CD14-positive monocyte (primary cell): ENCODE data around the gene RFX2. TPM values are rescaled to one million over a fixed set of nuclear protein-coding genes. Genes with fewer than 3 reads are reported as not detected.
"Not testable (repeated sequence)": the region's sequence is repeated elsewhere in the genome, so short reads cannot be mapped to it uniquely, and the experiment has no call there.

Source experiments
- DNase-seq, 3 donors: peaks; one replicate each; pipeline ENCODE4 v3.0.0-alpha.2; 2011 to 2022
- H2AFZ ChIP-seq: 2 replicates; pipeline ENCODE4 v1.6.0; 2012; ENCODE audit warnings: mild to moderate bottlenecking, low read depth, low read length, inconsistent platforms; ENCODE audit not compliant: insufficient read depth, poor library complexity, severe bottlenecking
- H3K27ac ChIP-seq, 2 donors: 1 replicate in 1 of 2; 2 replicates in 1 of 2; pipeline ENCODE4 v1.5.1; 2012 to 2013; ENCODE audit warnings: low read length in 2 of 2, control low read depth in 1 of 2, inconsistent platforms in 1 of 2, low read depth in 1 of 2, mild to moderate bottlenecking in 1 of 2
- H3K27me3 ChIP-seq, 2 donors: one replicate each; pipeline versions ENCODE4 v1.6.0 to v1.6.1; 2011 to 2013; ENCODE audit warnings: low read length in 2 of 2; ENCODE audit not compliant: control insufficient read depth in 2 of 2, insufficient read depth in 2 of 2
- H3K36me3 ChIP-seq, 2 donors: replicated peaks in 1 of 2; 1 replicate in 1 of 2; 2 replicates in 1 of 2; pipeline versions ENCODE4 v1.5.1 to v1.6.1; 2012 to 2013; ENCODE audit warnings: low read length in 2 of 2, control low read depth in 1 of 2, inconsistent platforms in 1 of 2, mild to moderate bottlenecking in 1 of 2; ENCODE audit not compliant: insufficient read depth in 2 of 2, control insufficient read depth in 1 of 2
- H3K4me1 ChIP-seq, 2 donors: 1 replicate in 1 of 2; 2 replicates in 1 of 2; pipeline versions ENCODE4 v1.5.1 to v1.6.1; 2012 to 2013; ENCODE audit warnings: low read length in 2 of 2, control low read depth in 1 of 2, inconsistent platforms in 1 of 2, mild to moderate bottlenecking in 1 of 2, moderate library complexity in 1 of 2; ENCODE audit not compliant: insufficient read depth in 2 of 2, control insufficient read depth in 1 of 2
- H3K4me2 ChIP-seq: replicated peaks from 2 replicates; pipeline ENCODE3; 2012; ENCODE audit warnings: low read length, moderate library complexity, mild to moderate bottlenecking; ENCODE audit not compliant: poor library complexity, severe bottlenecking; ENCODE audit errors: extremely low read depth
- H3K4me3 ChIP-seq, 3 experiments: fragments of 200-600 bp in 1 of 3; sonication (generic) in 1 of 3; replicated peaks in 1 of 3; 1 replicate in 2 of 3; 2 replicates in 1 of 3; pipeline ENCODE4 v1.5.1; 2011 to 2013; ENCODE audit warnings: low read length in 3 of 3, mild to moderate bottlenecking in 3 of 3, control low read depth in 2 of 3, low read depth in 2 of 3, inconsistent platforms in 1 of 3, moderate library complexity in 1 of 3
- H3K79me2 ChIP-seq: 2 replicates; pipeline ENCODE4 v1.6.0; 2012; ENCODE audit warnings: mild to moderate bottlenecking, control low read depth, inconsistent platforms, low read length, moderate library complexity; ENCODE audit not compliant: insufficient read depth
- H3K9ac ChIP-seq: 2 replicates; pipeline ENCODE4 v1.6.0; 2017; ENCODE audit warnings: low read length, mild to moderate bottlenecking; ENCODE audit not compliant: insufficient read depth, poor library complexity, severe bottlenecking
- H3K9me3 ChIP-seq, 2 donors: replicated peaks in 1 of 2; 1 replicate in 1 of 2; 2 replicates in 1 of 2; pipeline versions ENCODE4 v1.5.1 to v1.6.1; 2012 to 2013; ENCODE audit warnings: low read length in 2 of 2, control low read depth in 1 of 2; ENCODE audit not compliant: control insufficient read depth in 1 of 2, insufficient read depth in 1 of 2
- H4K20me1 ChIP-seq: 2 replicates; pipeline ENCODE4 v1.6.0; 2012; ENCODE audit warnings: mild to moderate bottlenecking, low read length, control low read depth, moderate library complexity; ENCODE audit not compliant: insufficient read depth
- H3K27ac Mint-ChIP-seq, 7 donors: one replicate each; pipeline ENCODE4 v1.8.0; 2020; ENCODE audit warnings: mild to moderate bottlenecking in 7 of 7, mixed read lengths in 7 of 7, moderate library complexity in 6 of 7, inconsistent platforms in 2 of 7
- H3K27me3 Mint-ChIP-seq, 3 donors: one replicate each; pipeline ENCODE4 v1.8.0; 2021 to 2022; ENCODE audit warnings: low read depth in 3 of 3, mild to moderate bottlenecking in 3 of 3, mixed read lengths in 3 of 3, moderate library complexity in 3 of 3, inconsistent platforms in 1 of 3
- H3K36me3 Mint-ChIP-seq, 2 donors: one replicate each; pipeline ENCODE4 v1.8.0; 2020; ENCODE audit warnings: mixed read lengths in 2 of 2, inconsistent platforms in 1 of 2, mild to moderate bottlenecking in 1 of 2
- H3K4me1 Mint-ChIP-seq: one replicate; pipeline ENCODE4 v1.8.0; 2020; ENCODE audit warnings: mild to moderate bottlenecking, mixed read lengths
- H3K4me3 Mint-ChIP-seq, 2 donors: one replicate each; pipeline ENCODE4 v1.8.0; 2020; ENCODE audit warnings: mild to moderate bottlenecking in 2 of 2, mixed read lengths in 2 of 2, moderate library complexity in 1 of 2
- H3K9me3 Mint-ChIP-seq, 7 donors: one replicate each; pipeline ENCODE4 v1.8.0; 2020 to 2022; ENCODE audit warnings: mixed read lengths in 7 of 7, mild to moderate bottlenecking in 6 of 7, moderate library complexity in 6 of 7, inconsistent platforms in 2 of 7
- CTCF ChIP-seq: fragments of 200-600 bp; IDR thresholded peaks from one replicate; pipeline ENCODE4 v1.8.0; 2022; ENCODE audit warnings: antibody characterized with exemption, mild to moderate bottlenecking
- WGBS: methylation state at CpG from one replicate; pipeline ENCODE4 v1.1.5; 2013; ENCODE audit warnings: missing lambda C conversion rate; ENCODE audit not compliant: insufficient coverage; 5-methylcytosine and 5-hydroxymethylcytosine counted together
- intact Hi-C, 2 donors: fragments of 100-400 bp; cut with micrococcal nuclease; formaldehyde crosslinking; loops; one replicate each; pipeline versions ENCODE4 v1.15.0 to v1.15.1; 2023
- polyA plus RNA-seq, 3 donors: library from polyadenylated mRNA; depleted of rRNA in 1 of 3; unstranded in 2 of 3; stranded (reverse) in 1 of 3; fragments of 300-500 nt in 2 of 3; fragments of >200 nt in 1 of 3; fragmentation: Illumina TruSeq in 2 of 3; gene quantifications; 1 replicate in 2 of 3; 2 replicates in 1 of 3; pipeline ENCODE4 v1.2.3, GENCODE V29; 2012 to 2021

RFX2 gene
- polyA plus RNA-seq, 3 donors: 5.7 to 12.9 (median 8.7) TPM

DNA sequence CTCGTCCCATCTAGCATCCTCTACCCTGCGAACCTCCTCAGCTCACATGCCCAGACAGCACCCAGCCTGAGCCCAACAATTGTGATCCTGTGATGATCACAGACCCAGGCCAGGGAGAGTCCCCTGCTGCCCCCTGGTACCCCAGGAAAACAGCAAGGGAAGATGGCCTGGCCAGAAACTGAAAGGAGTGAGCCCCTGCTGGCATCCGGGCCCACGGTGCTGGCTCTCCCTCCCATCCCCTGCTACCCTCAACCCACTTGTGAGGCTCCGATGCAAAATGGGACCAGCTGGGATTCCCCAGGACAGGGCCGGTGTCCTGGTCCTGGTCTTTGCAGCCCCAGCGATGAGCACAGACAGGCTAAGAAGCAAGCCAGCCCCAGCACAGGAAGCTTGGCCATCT, 146.4 kb downstream of the RFX2 start:
- Histone ChIP-seq H4K20me1 (peaks cover 96% of the 10 kb centered on the region), H3K9me3 (no peaks in the 10 kb centered on the region), H3K27ac (peak overlapping the region in 1 of 2 donors; percentile 77), H3K9ac (no peak overlapping the region), H3K36me3 (peaks cover 10 to 38% of the 10 kb centered on the region in 2 donors), H3K4me2 (no peak overlapping the region), H3K27me3 (no peaks in the 10 kb centered on the region), H3K79me2 (peaks cover 99% of the 10 kb centered on the region), H3K4me3 (no peak overlapping the region), H3K4me1 (peaks cover 25 to 35% of the 10 kb centered on the region in 2 donors), H2AFZ (no peak overlapping the region)
- no peaks in the 10 kb centered on the region for H3K9me3 Mint-ChIP-seq
- 94% methylated on average over 6 of the region's 7 CpGs for WGBS
- no peak for TF ChIP-seq CTCF
- peak overlapping the region in 1 of 2 donors; percentile 9 for H3K4me3 Mint-ChIP-seq
- H3K36me3 Mint-ChIP-seq: peaks cover 15 to 31% of the 10 kb centered on the region in 2 donors
- H3K27me3 Mint-ChIP-seq: peaks cover 0 to 2% (median 2%) of the 10 kb centered on the region in 3 donors
- intact Hi-C loops: no loop called here
- H3K27ac Mint-ChIP-seq: peak overlapping the region in 5 of 7 donors; percentile 35 to 92 (median 53)
- peaks cover 50% of the 10 kb centered on the region for H3K4me1 Mint-ChIP-seq
- no peak for DNase-seq

- H3K27me3 Mint-ChIP-seq, H3K4me3 ChIP-seq, H2AFZ ChIP-seq, H3K9ac ChIP-seq, H3K4me3 Mint-ChIP-seq, H3K9me3 ChIP-seq, intact Hi-C loops, H3K4me2 ChIP-seq, H3K9me3 Mint-ChIP-seq, H3K27me3 ChIP-seq, DNase-seq: not testable (repeated sequence)
- Histone ChIP-seq H3K4me1 (peaks cover 22 to 30% of the 10 kb centered on the region in 2 donors), H4K20me1 (peaks cover 96% of the 10 kb centered on the region), H3K79me2 (peaks cover 99% of the 10 kb centered on the region), H3K27ac (peak overlapping the region in 1 of 2 donors; percentile 77), H3K36me3 (peaks cover 13 to 44% of the 10 kb centered on the region in 2 donors)
- H3K36me3 Mint-ChIP-seq: peaks cover 16 to 28% of the 10 kb centered on the region in 2 donors
- H3K4me1 Mint-ChIP-seq: peaks cover 44% of the 10 kb centered on the region
- WGBS: 83% methylated on average over 3 of the region's 6 CpGs
- peak overlapping the region in 3 of 7 donors; percentile 51 to 92 (median 75) for H3K27ac Mint-ChIP-seq
These were observed 147.0 kb downstream of the RFX2 start for GRCh38 chr19:5963259-5963658.
